Measurements from ENCODE around the gene SPRED2. TPM values are rescaled to one million over a fixed set of nuclear protein-coding genes. Genes with fewer than 3 reads are reported as not detected.

SPRED2 gene
- total and polyA plus RNA-seq, 12 donors = 10.2 to 20.7 (median 17.0) TPM

GRCh38 chr2:65403529-65403915 is 28.9 kb downstream of the SPRED2 start:
- intact Hi-C loops (cut with DNase I) = no loop called here
- Histone ChIP-seq H3K27ac (no peak overlapping the region), H3K4me3 (no peak overlapping the region), H3K9me3 (no peaks in the 10 kb centered on the region), H3K36me3 (no peaks in the 10 kb centered on the region), H3K27me3 (no peaks in the 10 kb centered on the region), H3K4me1 (peaks cover 4 to 65% (median 27%) of the 10 kb centered on the region in 9 donors)
- no peak for TF ChIP-seq CTCF (IDR thresholded peaks at IDR 0.05)
- no peak for ATAC-seq
- WGBS, 2 donors = 77 to 84% methylated on average over 5 of the region's 5 CpGs
- no peak for DNase-seq

- no peak for TF ChIP-seq CTCF (IDR thresholded peaks at IDR 0.05)
- peaks cover 4 to 63% (median 27%) of the 10 kb centered on the region in 9 donors for H3K4me1 ChIP-seq
- no peaks in the 10 kb centered on the region for H3K9me3 ChIP-seq
- no peak overlapping the region for H3K4me3 ChIP-seq
- WGBS, 2 donors = 67 to 71% methylated on average over 8 of the region's 8 CpGs
- peak in 1 of 8 donors; percentile 45 for ATAC-seq
- no peaks in the 10 kb centered on the region for H3K27me3 ChIP-seq
- DNase-seq = no peak
- H3K36me3 ChIP-seq = no peaks in the 10 kb centered on the region
- H3K27ac ChIP-seq = no peak overlapping the region
- intact Hi-C loops (cut with DNase I) = no loop called here
Observed at GRCh38 chr2:65402780-65403528, 29.4 kb downstream of the SPRED2 start.

GRCh38 chr2:65402323-65402722 is 30.1 kb downstream of the SPRED2 start:
- H3K4me1 ChIP-seq = peaks cover 6 to 62% (median 30%) of the 10 kb centered on the region in 9 donors
- intact Hi-C loops (cut with DNase I) = no loop called here
- TF ChIP-seq CTCF (IDR thresholded peaks at IDR 0.05) = no peak
- ATAC-seq (peak in 3 of 8 donors; percentile 32 to 38 (median 32)), DNase-seq (no peak)
- no peaks in the 10 kb centered on the region for H3K36me3 ChIP-seq
- 78 to 83% methylated on average over 2 of the region's 2 CpGs for WGBS, 2 donors
- no peaks in the 10 kb centered on the region for H3K9me3 ChIP-seq
- no peak overlapping the region for H3K4me3 ChIP-seq
- no peak overlapping the region for H3K27ac ChIP-seq
- H3K27me3 ChIP-seq = no peaks in the 10 kb centered on the region

GRCh38 chr2:65397122-65397521 is 35.3 kb downstream of the SPRED2 start:
- WGBS, 2 donors = 72 to 89% methylated on average over 2 of the region's 2 CpGs
- H3K4me3 ChIP-seq = no peak overlapping the region
- H3K27me3 ChIP-seq = no peaks in the 10 kb centered on the region
- peak overlapping the region in 1 of 10 donors; percentile 33 for H3K27ac ChIP-seq
- H3K36me3 ChIP-seq = no peaks in the 10 kb centered on the region
- H3K4me1 ChIP-seq = peaks cover 15 to 67% (median 37%) of the 10 kb centered on the region in 9 donors
- TF ChIP-seq CTCF (IDR thresholded peaks at IDR 0.05) = no peak
- intact Hi-C loops (cut with DNase I) = no loop called here
- H3K9me3 ChIP-seq = no peaks in the 10 kb centered on the region
- peak in 4 of 8 donors; percentile 18 to 45 (median 42) for ATAC-seq
- DNase-seq = no peak
